ENCODE results near the gene ARID5B.

The ARID5B gene

DNA sequence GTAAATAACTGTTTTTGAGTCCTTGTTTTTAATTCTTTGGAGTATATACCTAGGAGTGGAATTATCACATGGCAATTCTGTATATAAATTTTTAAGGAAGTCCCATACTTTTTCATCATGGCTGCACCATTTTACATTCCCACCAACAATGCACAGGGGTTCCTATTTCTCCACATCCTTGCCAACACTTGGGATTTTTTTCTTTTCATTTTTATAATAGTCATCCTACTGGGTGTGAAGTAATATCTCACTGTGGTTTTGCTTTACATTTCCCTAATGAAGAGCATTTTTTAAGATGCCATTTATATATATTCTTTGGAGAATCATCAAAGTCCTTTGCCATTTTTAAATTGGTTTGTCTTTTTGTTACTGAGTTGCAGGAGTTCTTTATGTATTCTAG lies 89.7 kb downstream of the ARID5B start:
- no peak for DNase-seq (ENCODE audit: low spot score)

DNA sequence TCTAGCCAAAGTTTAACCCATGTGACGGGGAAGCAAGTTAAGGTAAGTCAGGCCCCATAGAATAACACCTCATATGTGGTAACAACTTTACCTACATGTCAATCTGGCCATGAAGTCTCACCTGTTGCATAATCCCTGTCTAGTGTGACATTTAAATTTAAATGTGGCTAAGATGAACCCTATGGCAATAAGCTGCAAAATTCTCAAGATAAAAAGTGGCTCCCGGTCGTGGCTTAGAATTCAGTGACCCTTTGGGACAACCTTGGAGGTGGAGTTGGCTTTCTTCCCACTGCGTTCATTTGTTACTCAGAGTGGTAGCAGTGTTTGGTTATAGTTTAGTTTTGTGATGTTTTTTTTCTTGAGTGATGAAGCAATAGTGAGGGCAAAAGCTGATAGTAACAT lies 90.6 kb downstream of the ARID5B start:
- DNase-seq (ENCODE audit: low spot score), result no peak

DNA sequence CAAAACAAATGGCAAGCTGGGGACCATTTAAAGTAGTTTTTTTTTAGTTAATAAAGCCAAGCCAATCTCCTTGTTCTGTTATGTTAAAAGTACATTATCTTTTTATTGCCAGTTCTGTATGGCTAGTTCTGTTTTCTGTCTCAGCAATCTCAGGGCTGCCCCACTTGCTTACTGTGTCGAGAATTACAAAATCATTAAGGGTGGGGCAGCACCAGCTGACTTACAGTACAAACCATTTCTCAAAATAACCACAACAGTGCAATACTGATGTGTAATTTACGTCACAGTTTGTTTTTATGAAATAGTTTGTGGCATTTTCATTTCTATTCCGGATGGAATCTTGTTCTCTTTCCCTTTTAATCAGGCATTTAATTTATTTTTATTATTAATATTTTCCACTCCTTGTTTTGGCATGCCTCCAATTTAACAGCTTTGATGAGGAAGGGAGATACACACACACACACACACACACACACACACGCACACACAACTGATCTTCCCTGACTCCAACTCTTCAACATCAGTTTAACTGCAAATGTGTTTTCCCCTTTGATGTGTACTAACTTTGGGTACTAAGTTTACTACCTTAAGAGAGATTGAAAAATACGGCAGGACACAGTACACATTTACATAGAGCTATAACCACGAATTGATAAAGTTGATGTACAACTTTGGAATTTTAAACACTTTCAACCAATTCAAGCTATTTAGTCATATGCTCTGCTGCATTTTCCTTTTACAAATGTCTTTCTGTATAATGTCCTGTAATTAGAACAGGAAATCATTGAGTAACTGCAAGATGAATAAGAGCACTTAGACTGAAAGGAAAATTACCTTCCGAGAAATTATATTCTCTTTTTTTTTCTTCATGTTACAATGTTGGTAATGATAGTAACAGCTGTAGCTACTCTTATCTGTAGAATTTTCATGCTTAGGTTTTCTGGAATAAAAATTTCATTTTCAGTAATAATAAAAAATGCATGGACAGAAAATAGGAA lies 91.5 kb downstream of the ARID5B start:
- DNase-seq (ENCODE audit: low spot score), result no peak

DNA sequence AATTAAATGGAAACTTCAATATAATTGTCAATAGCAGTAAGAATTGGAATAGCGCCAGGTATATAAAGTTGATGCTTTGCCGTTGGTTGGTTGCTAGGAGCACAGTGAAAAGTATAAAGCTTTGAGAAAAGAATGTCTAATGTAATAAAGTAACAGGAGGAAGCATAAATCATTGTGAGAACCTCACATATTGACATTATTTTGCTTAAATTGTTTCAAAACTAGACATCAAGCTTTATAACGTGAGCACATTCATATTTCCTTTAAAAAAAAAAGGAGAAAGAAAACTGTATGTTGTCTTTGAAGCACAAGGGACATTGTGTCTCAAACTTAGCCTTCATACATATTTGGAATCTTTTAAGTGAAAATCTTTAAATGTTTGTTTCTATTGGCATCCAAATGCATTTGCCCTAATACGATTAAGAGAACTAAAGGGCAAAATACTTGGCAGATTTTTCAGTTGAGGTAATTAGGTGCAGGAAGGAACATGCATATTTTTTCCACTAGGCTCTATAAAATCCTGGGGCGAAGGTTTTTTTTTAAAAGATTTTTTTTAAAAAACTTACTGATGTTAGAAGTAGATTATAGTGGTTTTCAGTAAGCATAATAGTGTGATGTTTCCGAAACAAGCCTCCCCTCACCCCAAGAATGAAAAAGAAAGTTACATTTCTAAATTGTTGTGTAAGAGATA lies 92.4 kb downstream of the ARID5B start:
- DNase-seq (ENCODE audit: low spot score), result no peak

DNA sequence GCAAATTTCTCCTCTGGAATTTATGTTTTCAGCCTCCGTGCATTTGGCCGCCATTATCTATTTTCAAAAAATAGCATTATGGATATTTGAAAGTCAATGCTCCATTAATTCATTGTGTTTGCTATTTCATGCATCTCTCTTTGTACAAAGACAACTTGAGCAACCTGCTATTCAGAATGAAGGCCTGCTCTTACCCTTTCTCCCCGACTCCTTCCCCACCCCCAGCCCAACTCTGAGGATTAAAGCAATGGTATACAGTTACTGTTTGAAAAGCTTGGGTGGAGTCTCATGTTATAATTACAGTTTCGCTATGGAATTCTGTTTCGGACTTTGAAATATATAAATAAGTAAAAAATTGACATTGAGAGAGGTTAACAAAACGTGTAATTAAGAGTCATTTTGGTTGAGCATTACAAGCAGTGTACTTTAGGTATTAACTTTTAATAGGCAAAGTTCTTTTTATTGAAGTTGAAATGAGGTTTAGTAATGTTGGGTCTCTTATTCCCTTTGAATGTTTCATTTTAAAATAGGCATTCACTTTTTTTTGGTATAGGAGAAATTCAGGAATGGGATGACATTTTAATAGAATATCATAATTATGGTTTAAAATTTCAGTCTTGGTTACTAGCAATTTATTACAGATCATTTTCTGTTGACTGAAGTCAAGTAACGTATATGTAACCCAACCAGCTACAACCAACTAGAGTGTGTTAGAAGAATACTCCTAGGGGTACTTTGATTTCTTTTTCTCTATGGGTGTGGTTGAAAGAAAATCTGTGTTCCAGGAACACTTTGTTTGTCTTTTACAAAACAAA lies 93.1 kb downstream of the ARID5B start:
- no peak for DNase-seq (ENCODE audit: low spot score)

DNA sequence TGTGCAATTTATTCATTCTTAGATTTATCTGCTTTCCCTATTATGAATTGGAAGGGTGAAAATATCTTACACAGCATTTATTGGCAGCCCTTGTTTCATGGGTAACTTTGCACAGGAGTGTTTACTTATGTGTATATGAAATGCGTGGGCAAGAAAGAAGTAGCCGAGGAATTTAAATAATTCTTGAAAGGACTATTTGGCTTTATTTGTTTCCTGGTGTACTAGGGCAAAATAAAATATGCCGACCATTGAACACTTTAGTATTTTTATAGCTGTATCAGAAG lies 93.7 kb downstream of the ARID5B start:
- DNase-seq (ENCODE audit: low spot score), result no peak

DNA sequence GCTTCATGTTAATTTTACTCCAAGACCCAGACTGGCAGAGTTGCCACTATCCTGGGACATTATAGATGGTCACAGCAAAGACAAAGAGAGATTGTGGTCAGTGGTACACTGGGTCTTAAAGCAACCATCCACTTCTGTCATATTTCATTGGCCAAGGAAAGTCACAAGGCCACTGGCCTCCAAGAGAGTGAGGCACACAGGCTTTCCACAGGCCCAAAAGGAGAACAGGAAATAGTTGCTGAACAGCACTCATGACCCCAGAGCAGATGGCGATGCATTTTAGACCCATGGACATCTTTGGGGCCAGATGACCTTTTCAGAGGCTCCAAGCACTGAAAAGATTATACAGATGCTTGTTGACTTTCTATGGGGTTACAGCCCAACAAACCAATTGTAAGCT lies 97.4 kb downstream of the ARID5B start:
- DNase-seq (ENCODE audit: low spot score), result no peak

DNA sequence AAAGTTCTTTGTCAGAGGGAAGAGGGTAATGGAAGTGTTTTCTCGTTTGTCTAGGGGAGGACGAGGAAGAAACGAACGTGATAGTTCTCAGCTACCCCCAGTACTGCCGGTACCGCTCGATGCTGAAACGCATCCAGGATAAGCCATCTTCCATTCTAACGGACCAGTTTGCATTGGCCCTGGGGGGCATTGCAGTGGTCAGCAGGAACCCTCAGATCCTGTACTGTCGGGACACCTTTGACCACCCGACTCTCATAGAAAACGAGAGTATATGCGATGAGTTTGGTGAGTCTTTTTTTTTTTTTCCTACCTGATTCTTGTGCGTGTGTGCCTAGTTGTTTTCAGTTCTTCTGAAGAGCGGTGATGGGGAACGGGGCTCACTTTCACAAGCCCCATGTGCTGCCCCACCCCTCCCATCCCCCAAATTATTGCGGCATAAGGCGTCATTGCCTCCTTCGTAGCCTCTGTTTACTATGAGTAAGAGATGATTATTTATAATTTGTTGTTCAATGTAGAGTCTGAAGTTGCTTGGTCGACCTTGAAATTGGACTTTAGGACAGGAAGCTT lies 98.6 kb downstream of the ARID5B start:
- DNase-seq (ENCODE audit: low spot score), result no peak

DNA sequence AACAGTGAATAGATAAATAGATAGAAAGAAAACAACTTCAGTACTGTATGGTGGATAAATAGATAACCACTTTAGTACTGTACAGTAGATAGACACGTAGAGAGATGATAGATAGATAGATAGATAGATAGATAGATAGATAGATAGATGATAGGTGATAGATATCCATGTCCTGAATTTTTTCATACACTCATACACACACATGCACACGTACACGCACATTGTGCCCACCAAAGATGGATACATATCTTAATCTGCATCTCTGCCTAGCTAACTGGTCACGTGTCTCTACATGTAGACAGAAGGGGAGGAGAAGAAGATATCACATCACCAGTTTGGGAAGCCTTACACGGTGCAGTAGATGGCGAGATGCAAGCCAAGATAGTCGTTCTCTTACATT lies 99.2 kb downstream of the ARID5B start:
- no peak for DNase-seq (ENCODE audit: low spot score)

DNA sequence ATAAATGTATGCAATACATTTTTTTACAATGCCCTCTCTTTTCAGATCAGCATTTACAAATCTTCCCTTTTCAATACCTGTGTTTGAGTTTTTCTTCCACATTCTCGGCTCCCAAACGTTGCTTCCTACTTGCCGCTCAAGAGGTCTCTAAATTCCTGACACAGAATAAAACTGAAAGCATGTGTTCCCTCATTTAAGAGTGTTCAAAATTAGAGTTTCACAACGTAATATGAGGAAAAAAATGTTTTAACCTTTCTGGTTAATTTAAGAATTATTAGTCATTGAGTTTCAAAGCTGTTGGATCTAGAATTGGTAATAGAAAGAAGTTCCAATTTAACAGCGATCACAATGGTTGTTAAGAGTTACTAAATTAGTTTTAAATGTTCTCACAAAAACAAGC lies 100.4 kb downstream of the ARID5B start:
- no peak for DNase-seq (ENCODE audit: low spot score)

DNA sequence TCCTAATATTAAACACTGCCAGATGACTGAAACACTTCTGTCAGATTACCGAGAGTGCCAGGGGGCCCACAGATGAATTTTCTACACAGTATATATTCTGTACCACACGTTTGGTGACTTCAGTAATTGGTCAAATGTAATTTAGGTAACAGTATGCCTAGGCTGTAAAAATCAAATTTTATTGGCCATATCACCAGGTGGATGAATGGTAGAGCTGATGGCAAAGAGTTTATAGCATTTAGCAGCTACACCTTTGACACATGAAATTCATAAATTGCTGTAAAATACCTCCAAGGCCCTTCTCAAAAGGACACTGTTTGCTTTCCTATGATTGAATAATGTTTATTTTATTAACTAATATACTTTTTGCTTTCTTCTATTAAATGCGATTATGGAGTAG lies 101.3 kb downstream of the ARID5B start:
- no peak for DNase-seq (ENCODE audit: low spot score)

DNA sequence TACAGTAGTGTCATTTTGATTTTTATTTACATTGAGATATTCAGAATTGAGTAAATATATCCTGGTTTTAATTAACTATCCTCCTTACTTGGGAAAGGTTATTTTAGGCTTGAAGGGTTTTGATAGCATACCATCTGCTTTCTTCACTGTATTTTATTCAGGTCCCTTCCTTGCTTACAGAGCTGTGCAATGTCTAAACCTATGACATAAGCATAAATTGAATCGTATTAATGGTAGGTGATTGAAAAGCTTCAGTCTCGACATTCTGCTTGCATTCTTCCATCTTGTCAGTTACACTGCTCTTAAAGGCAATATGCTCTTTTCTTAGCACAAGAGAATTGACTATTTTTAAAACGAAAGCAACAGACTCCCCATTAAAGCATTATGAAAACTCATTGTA lies 102.5 kb downstream of the ARID5B start:
- no peak for DNase-seq (ENCODE audit: low spot score)

DNA sequence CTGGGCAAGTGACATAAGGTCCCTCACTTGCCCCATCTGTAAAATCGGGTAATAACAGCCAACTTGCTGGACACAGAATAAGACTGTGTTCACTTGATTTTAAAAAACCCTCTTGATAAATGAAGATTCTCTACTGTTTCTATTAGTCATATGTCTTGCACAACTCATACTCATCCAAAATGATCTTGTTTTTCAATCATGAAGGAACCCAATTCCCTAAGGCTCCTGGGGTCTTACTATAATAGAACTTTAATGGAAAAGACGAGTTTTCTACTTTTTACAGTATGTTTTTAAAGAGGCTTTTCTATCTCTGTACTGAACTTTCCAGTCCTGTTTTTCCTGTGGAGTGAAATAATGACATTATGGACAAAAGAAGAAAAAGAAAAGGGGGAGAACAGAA lies 103.8 kb downstream of the ARID5B start:
- no peak for DNase-seq (ENCODE audit: low spot score)

DNA sequence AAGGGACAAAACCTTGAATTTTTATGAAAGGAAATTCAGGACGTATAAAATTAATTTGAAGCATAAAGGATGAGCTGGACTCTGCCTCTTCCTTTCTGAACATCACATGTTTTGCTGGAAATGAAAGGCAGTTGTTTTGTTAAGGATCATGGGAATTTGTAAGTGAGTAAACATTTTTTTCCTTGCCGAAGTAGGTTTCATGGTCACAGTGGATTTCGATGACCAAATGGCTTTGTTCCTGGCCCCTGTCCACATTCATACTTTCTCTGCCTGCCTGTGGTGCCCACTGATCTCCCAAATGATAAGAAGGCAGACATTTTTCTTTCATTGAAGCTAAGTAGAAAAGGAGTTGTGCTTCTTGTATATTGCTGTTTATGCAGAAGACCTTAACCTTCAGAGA lies 104.2 kb downstream of the ARID5B start:
- no peak for DNase-seq (ENCODE audit: low spot score)

DNA sequence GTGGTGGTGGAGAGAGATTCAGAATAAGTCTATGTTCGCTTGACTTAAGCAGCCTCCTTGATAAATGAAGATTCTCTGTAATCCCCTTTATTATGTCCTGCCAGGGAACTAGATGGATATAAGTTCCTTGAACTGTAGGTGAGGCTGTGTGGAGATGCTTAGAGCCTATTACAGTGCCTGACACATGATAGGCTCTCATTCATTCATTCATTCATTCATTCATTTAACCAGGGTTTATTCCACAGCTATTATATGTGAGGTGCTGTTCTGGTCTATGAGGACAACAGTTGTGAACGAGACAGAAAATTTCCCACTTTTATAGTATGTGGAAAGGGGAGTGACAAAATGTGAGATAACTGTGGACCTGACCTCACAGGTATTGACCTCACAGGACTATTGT lies 105.6 kb downstream of the ARID5B start:
- no peak for DNase-seq (ENCODE audit: low spot score)

DNA sequence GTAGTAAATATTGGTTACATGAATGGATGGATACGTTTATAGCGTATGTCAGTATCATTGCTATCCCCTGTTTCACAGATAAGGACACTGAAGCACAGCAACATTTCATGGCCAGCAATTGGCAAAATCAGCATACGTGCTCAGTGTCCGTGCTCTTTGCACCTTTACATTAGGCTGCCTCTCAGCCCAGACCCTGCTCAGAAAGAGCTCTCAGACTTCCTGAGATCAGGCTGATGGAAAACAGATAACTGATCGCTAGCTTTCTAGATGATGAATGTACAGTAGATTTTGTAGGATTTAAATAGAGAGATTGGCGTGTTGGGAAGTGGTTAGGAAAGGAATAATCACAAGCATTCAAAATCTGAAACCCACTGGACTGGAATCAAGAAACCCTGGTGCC lies 106.7 kb downstream of the ARID5B start:
- no peak for DNase-seq (ENCODE audit: low spot score)

DNA sequence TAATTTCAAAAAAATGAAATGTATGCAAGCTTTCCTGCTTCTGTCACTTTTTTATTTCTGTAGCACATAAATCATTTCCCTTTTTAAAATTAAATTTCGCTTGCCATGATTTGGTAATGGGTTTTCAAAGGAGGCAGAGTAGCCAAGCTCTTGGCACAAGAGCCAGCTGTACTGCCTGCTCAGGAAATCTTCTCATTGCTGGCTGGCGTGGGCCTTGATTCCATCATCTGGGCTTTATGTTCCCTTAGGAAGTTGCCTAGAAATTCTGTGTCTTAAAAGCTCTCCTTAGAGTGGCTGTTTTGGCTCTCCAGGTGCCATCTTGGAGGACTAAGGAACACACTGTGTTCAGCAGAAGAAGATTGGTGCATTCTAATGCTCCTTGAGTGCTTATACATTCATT lies 107.4 kb downstream of the ARID5B start:
- no peak for DNase-seq (ENCODE audit: low spot score)

DNA sequence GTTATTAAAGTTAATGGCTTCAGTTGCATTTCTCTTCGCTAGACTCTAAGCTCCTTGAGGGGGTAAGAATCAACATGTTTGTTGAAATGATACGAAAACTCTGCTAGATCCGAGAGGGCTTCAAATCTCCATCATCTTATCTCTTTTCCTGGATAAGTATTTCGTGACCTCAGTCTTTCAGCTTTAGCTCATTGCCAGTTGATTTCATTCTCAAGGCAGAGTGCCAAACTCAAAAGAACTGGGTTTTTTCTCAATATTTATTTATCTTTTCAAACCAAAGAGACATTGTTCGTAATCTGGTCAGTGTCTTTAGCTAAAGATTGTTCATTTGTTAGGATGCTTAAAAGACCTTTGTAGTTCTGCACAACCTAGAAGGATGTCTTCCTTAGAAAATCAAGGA lies 108.9 kb downstream of the ARID5B start:
- DNase-seq (ENCODE audit: low spot score), result no peak

DNA sequence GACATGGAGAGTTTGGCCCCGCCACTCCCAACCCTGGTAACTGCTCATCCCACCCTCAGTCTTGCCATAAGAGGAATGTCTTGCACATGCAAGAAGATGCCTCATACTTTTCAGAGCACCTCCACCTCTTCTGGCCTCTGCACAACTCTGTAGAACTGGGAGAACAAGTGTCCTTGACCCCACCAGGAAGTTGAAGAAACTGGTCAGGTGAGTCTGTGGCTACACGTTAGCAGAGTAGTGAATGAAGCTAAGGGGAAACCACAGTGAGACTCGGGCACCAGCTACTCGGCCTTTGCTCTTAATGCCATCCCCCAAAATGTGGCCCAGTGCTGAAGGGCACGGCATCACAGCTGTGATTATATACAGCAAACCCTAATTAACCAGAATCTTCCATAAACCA lies 110.1 kb downstream of the ARID5B start:
- DNase-seq (ENCODE audit: low spot score), result no peak

DNA sequence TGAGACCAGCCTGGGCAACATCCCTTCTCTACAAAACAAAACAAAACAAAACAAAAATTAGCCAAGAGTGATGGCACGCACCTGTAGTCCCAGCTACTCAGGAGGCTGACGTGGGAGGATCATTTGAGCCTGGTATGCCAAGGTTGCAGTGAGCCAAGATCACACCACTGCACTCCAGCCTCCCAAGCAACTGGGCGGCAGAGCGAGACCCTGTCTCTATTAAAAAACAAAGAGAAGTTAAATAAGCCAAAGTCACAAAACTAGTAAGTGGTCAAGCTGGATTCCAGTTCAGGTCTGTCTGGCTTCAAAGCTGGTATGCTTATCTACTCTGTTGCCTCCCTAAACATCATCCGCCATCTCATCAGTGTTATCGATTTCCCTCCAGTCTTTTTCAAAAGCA lies 110.8 kb downstream of the ARID5B start:
- no peak for DNase-seq (ENCODE audit: low spot score)

DNA sequence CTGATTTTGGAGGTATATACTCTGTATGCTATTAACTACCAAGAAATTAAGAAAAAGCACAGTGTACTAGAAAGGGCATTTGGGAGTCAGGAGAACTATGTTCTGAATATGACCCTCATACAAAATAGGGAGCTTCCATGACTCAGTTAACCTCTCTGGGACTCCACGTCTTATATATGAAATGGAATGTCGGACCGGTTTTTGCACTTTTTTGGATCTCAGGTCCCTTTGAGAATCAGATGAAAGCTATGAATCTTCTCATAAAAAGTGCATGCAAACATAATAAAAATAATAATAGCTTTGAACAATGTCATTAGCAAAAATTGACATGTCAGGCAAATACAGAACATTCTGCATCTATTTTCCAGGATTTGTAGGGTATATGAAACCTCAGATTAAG lies 113.0 kb downstream of the ARID5B start:
- no peak for DNase-seq (ENCODE audit: low spot score)

DNA sequence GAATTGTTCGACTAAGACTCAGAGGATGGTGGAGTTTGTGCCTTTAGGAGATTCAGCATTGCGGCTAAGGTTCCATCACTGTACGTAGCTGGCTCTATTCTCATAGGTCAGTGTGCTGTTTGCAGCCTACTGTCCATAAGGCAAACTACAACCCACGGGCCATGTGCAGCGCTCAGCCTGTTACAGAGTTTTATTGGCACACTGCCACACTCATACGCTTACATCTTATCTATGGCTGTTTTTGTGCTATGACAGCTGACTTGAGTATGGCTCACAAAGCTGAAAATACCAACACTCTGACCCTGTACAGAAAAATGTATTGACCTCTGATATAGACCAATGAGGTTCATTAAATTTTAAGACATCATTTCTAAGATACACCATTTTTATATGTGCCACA lies 114.5 kb downstream of the ARID5B start:
- DNase-seq (ENCODE audit: low spot score), result no peak

Measured in hematopoietic multipotent progenitor cell treated with erythropoietin and hydrocortisone succinate and interleukin-3 and kit ligand, for 15 days (in vitro differentiated cells).